HG03354 (cell line): ENCODE results near the gene AGO4.
A peak's percentile ranks its signal among the peaks of the same experiment; 100 is the strongest.
"Not testable (repeated sequence)": the region's sequence is repeated elsewhere in the genome, so short reads cannot be mapped to it uniquely, and the experiment has no call there.

ENCODE experiments used
- ATAC-seq: cut with Tn5 transposase; IDR thresholded peaks from one replicate; pipeline ENCODE4 v1.9.1; 2021; ENCODE audit warnings: mild to moderate bottlenecking; ENCODE audit not compliant: unreplicated experiment, poor library complexity, severe bottlenecking

Gene AGO4

GRCh38 chr1:35856964-35857363, 49.1 kb downstream of the AGO4 start:
- no peak for ATAC-seq

GRCh38 chr1:35857830-35858229, 50.0 kb downstream of the AGO4 start:
- no peak for ATAC-seq

GRCh38 chr1:35860696-35861095, 52.9 kb downstream of the AGO4 start:
- ATAC-seq: no peak

- ATAC-seq: no peak
These were observed 55.3 kb downstream of the AGO4 start for GRCh38 chr1:35863136-35863535.

GRCh38 chr1:35863881-35864625, 56.2 kb downstream of the AGO4 start:
- no peak for ATAC-seq

- ATAC-seq: no peak
These were observed 57.0 kb downstream of the AGO4 start for GRCh38 chr1:35864813-35865212.

- ATAC-seq: no peak
These were observed 59.2 kb downstream of the AGO4 start for GRCh38 chr1:35866991-35867390.

GRCh38 chr1:35869245-35869950, 61.6 kb downstream of the AGO4 start:
- not testable (repeated sequence) for ATAC-seq

GRCh38 chr1:35870651-35871309, 63.0 kb downstream of the AGO4 start:
- ATAC-seq: no peak

- ATAC-seq: no peak
These were observed 65.5 kb downstream of the AGO4 start for GRCh38 chr1:35873243-35873750.

GRCh38 chr1:35874115-35874514, 66.3 kb downstream of the AGO4 start:
- not testable (repeated sequence) for ATAC-seq

GRCh38 chr1:35876988-35877387, 69.2 kb downstream of the AGO4 start:
- ATAC-seq: no peak

- no peak for ATAC-seq
These were observed 74.0 kb downstream of the AGO4 start for GRCh38 chr1:35881850-35882273.

GRCh38 chr1:35882586-35882944, 74.7 kb downstream of the AGO4 start:
- ATAC-seq: no peak

GRCh38 chr1:35882945-35883634, 75.3 kb downstream of the AGO4 start, which contains the start of gene AGO1:
Gene AGO1, plus strand, starts transcription at chr1:35883209. Its CDS starts 213 bp downstream, at chr1:35883422.
- peak; percentile 87 for ATAC-seq

GRCh38 chr1:35883635-35884101, 75.9 kb downstream of the AGO4 start:
- ATAC-seq: peak; percentile 10

- no peak for ATAC-seq
These were observed 77.1 kb downstream of the AGO4 start for GRCh38 chr1:35884934-35885333.

GRCh38 chr1:35885961-35886558, 78.2 kb downstream of the AGO4 start:
- ATAC-seq: no peak
